H1 (cell line): ENCODE results near the gene BRPF1. TPM values are rescaled to one million over a fixed set of nuclear protein-coding genes. Genes with fewer than 3 reads are reported as not detected.

ENCODE experiments used
- CTCF ChIA-PET: fragments of 300-600 bp; sonication (Branson Sonifier 250); formaldehyde crosslinking; loops from one replicate; lab custom pipeline; 2021; ENCODE audit not compliant: partially characterized antibody; lab: Charles Lee
- POLR2A ChIA-PET: fragments of 300-600 bp; sonication (Branson Sonifier 250); formaldehyde crosslinking; loops from one replicate; lab custom pipeline; 2021; ENCODE audit warnings: inconsistent platforms; ENCODE audit not compliant: partially characterized antibody; lab: Charles Lee
- DNase-seq, 2 experiments: peaks; one replicate each; pipeline versions ENCODE4 v3.0.0 to v3.0.0-alpha.2; 2010 to 2022; ENCODE audit warnings: low spot score in 2 of 2, low read depth in 1 of 2, mixed read lengths in 1 of 2
- FAIRE-seq: peaks from 2 replicates; lab custom pipeline; 2011; peaks lifted over from hg19 to GRCh38; lab: Jason Lieb, UNC
- H2AFZ ChIP-seq: 2 replicates; pipeline ENCODE4 v1.8.1; 2012; ENCODE audit warnings: low read length, inconsistent platforms
- H2AK5ac ChIP-seq: 2 replicates; pipeline ENCODE4 v1.6.1; 2013; ENCODE audit warnings: low read depth, low read length
- H2BK120ac ChIP-seq: replicated peaks from 2 replicates; pipeline ENCODE3; 2013; ENCODE audit warnings: low read depth, low read length, inconsistent platforms
- H2BK12ac ChIP-seq: 2 replicates; pipeline ENCODE4 v1.6.1; 2013; ENCODE audit warnings: low read depth, low read length
- H2BK15ac ChIP-seq: 2 replicates; pipeline ENCODE4 v1.6.1; 2013; ENCODE audit warnings: low read length
- H2BK20ac ChIP-seq: 2 replicates; pipeline ENCODE4 v1.6.1; 2013; ENCODE audit warnings: low read length
- H2BK5ac ChIP-seq: 2 replicates; pipeline ENCODE4 v1.6.1; 2013; ENCODE audit warnings: low read depth, low read length
- H3K14ac ChIP-seq: 2 replicates; pipeline ENCODE4 v1.6.1; 2013; ENCODE audit warnings: inconsistent platforms; ENCODE audit not compliant: insufficient read length
- H3K18ac ChIP-seq: 2 replicates; pipeline ENCODE4 v1.6.1; 2013; ENCODE audit warnings: low read length; ENCODE audit errors: extremely low read depth
- H3K23ac ChIP-seq: 2 replicates; pipeline ENCODE4 v1.6.1; 2013; ENCODE audit warnings: inconsistent platforms; ENCODE audit not compliant: insufficient read length
- H3K23me2 ChIP-seq: 2 replicates; pipeline ENCODE4 v1.6.1; 2013; ENCODE audit warnings: low read depth, low read length
- H3K27ac ChIP-seq: 2 replicates; pipeline ENCODE4 v1.6.1; 2011; ENCODE audit warnings: low read depth, low read length, inconsistent platforms
- H3K27me3 ChIP-seq, 4 experiments: replicated peaks in 1 of 4; 1 replicate in 1 of 4; 2 replicates in 3 of 4; pipeline versions ENCODE4 v1.6.1 to v1.8.1; 2011 to 2013; ENCODE audit warnings: low read length in 3 of 4, mild to moderate bottlenecking in 3 of 4, inconsistent platforms in 2 of 4, mixed read lengths in 2 of 4, moderate library complexity in 1 of 4; ENCODE audit not compliant: control insufficient read depth in 3 of 4, insufficient read depth in 3 of 4; ENCODE audit errors: extremely low read depth in 1 of 4
- H3K36me3 ChIP-seq, 4 experiments: 2 replicates each; pipeline versions ENCODE4 v1.6.1 to v1.8.1; 2011 to 2013; ENCODE audit warnings: mild to moderate bottlenecking in 4 of 4, low read length in 3 of 4, moderate library complexity in 2 of 4, control low read depth in 1 of 4, inconsistent platforms in 1 of 4; ENCODE audit not compliant: insufficient read depth in 4 of 4, control insufficient read depth in 2 of 4
- H3K4ac ChIP-seq: replicated peaks from 2 replicates; pipeline ENCODE3; 2013; ENCODE audit warnings: low read length, low read depth, mixed read lengths, inconsistent platforms; ENCODE audit not compliant: insufficient read length
- H3K4me1 ChIP-seq, 4 experiments: replicated peaks in 1 of 4; 1 replicate in 1 of 4; 2 replicates in 3 of 4; pipeline versions ENCODE4 v1.6.1 to v1.8.1; 2011 to 2013; ENCODE audit warnings: low read length in 3 of 4, inconsistent platforms in 2 of 4, mixed read lengths in 1 of 4; ENCODE audit not compliant: insufficient read depth in 4 of 4, control insufficient read depth in 3 of 4
- H3K4me2 ChIP-seq, 2 experiments: 2 replicates each; pipeline versions ENCODE4 v1.6.1 to v1.8.1; 2011 to 2013; ENCODE audit warnings: low read depth in 2 of 2, low read length in 2 of 2, control low read depth in 1 of 2, inconsistent platforms in 1 of 2, mild to moderate bottlenecking in 1 of 2; ENCODE audit not compliant: insufficient read depth in 1 of 2
- H3K4me3 ChIP-seq, 4 experiments: fragments of 200-600, 300-600 bp in 1 of 4; sonication (generic), shearing (Covaris generic), sonication (Bioruptor Twin) in 1 of 4; 2 replicates each; pipeline versions ENCODE4 v1.5.1 to v1.8.1; 2011 to 2016; ENCODE audit warnings: low read length in 4 of 4, low read depth in 3 of 4, control low read depth in 2 of 4, inconsistent platforms in 2 of 4, mild to moderate bottlenecking in 2 of 4, mixed read lengths in 1 of 4, moderate library complexity in 1 of 4; ENCODE audit not compliant: insufficient read depth in 2 of 4; ENCODE audit errors: extremely low read depth in 1 of 4
- H3K56ac ChIP-seq: replicated peaks from 2 replicates; pipeline ENCODE3; 2013; ENCODE audit warnings: low read depth, mild to moderate bottlenecking, mixed read lengths, low read length, inconsistent platforms; ENCODE audit not compliant: insufficient read length
- H3K79me1 ChIP-seq: 2 replicates; pipeline ENCODE4 v1.6.1; 2013; ENCODE audit warnings: low read depth, low read length, control low read depth
- H3K79me2 ChIP-seq, 2 experiments: 2 replicates each; pipeline versions ENCODE4 v1.6.1 to v1.8.1; 2012 to 2013; ENCODE audit warnings: low read length in 2 of 2, mild to moderate bottlenecking in 2 of 2, inconsistent platforms in 1 of 2; ENCODE audit not compliant: insufficient read depth in 2 of 2, control insufficient read depth in 1 of 2
- H3K9ac ChIP-seq, 4 experiments: replicated peaks in 1 of 4; 1 replicate in 1 of 4; 2 replicates in 3 of 4; pipeline versions ENCODE4 v1.6.1 to v1.8.1; 2011 to 2013; ENCODE audit warnings: low read depth in 3 of 4, low read length in 3 of 4, control low read depth in 2 of 4, mild to moderate bottlenecking in 2 of 4, moderate library complexity in 2 of 4, inconsistent platforms in 1 of 4; ENCODE audit errors: extremely low read depth in 1 of 4
- H3K9me3 ChIP-seq, 2 experiments: 2 replicates each; pipeline versions ENCODE4 v1.6.1 to v1.8.1; 2012 to 2013; ENCODE audit warnings: mild to moderate bottlenecking in 2 of 2, moderate library complexity in 2 of 2, control low read depth in 1 of 2, inconsistent platforms in 1 of 2, low read depth in 1 of 2, low read length in 1 of 2, mixed read lengths in 1 of 2; ENCODE audit not compliant: insufficient read depth in 2 of 2
- H4K20me1 ChIP-seq, 2 experiments: replicated peaks in 1 of 2; 2 replicates each; pipeline versions ENCODE3 to v1.8.1; 2011 to 2013; ENCODE audit warnings: inconsistent platforms in 2 of 2, low read length in 2 of 2, mild to moderate bottlenecking in 1 of 2; ENCODE audit not compliant: insufficient read depth in 2 of 2, control insufficient read depth in 1 of 2
- H4K5ac ChIP-seq: 2 replicates; pipeline ENCODE4 v1.6.1; 2013; ENCODE audit warnings: low read length, low read depth, mixed read lengths, inconsistent platforms; ENCODE audit not compliant: insufficient read length
- H4K8ac ChIP-seq: 2 replicates; pipeline ENCODE4 v1.8.0; 2013; ENCODE audit warnings: mild to moderate bottlenecking, moderate library complexity, low read length, inconsistent platforms; ENCODE audit not compliant: insufficient read depth; ENCODE audit errors: extremely low read depth
- H4K91ac ChIP-seq: replicated peaks from 2 replicates; pipeline ENCODE3; 2013; ENCODE audit warnings: low read length, mixed read lengths, inconsistent platforms; ENCODE audit not compliant: insufficient read length
- ATF2 ChIP-seq: IDR thresholded peaks from 2 replicates; pipeline ENCODE4 v1.6.1; 2012; ENCODE audit warnings: low read length, inconsistent platforms
- ATF3 ChIP-seq: IDR thresholded peaks from 2 replicates; pipeline ENCODE4 v1.6.1; 2011; ENCODE audit warnings: low read depth, mild to moderate bottlenecking, low read length; ENCODE audit not compliant: insufficient read depth
- CREB1 ChIP-seq: IDR thresholded peaks from 2 replicates; pipeline ENCODE4 v1.6.1; 2012; ENCODE audit warnings: inconsistent platforms
- EP300 ChIP-seq, 2 experiments: IDR thresholded peaks; 1 replicate in 1 of 2; 2 replicates in 1 of 2; pipeline ENCODE4 v1.6.1; 2011 to 2012; ENCODE audit warnings: low read depth in 2 of 2, low read length in 2 of 2, mild to moderate bottlenecking in 2 of 2, borderline replicate concordance in 1 of 2, inconsistent platforms in 1 of 2, moderate library complexity in 1 of 2
- POLR2A ChIP-seq, 2 experiments: IDR thresholded peaks; 1 replicate in 1 of 2; 2 replicates in 1 of 2; pipeline ENCODE4 v1.6.1; 2011; ENCODE audit warnings: low read depth in 2 of 2, low read length in 2 of 2, mild to moderate bottlenecking in 2 of 2; ENCODE audit errors: control extremely low read depth in 1 of 2
- SIN3A ChIP-seq, 2 experiments: IDR thresholded peaks in 1 of 2; conservative IDR thresholded peaks in 1 of 2; 2 replicates each; pipeline ENCODE4 v1.6.1; 2011 to 2012; ENCODE audit warnings: low read length in 2 of 2, improper control_type of control experiment in 1 of 2, low read depth in 1 of 2, mild to moderate bottlenecking in 1 of 2
- SP2 ChIP-seq: IDR thresholded peaks from 2 replicates; pipeline ENCODE4 v1.6.1; 2012; ENCODE audit warnings: mild to moderate bottlenecking, low read length, inconsistent platforms
- SP4 ChIP-seq: IDR thresholded peaks from 2 replicates; pipeline ENCODE4 v1.6.1; 2012; ENCODE audit warnings: low read length, inconsistent platforms
- SUZ12 ChIP-seq: fragments of 200-600 bp; sonication (generic); IDR thresholded peaks from 2 replicates; pipeline ENCODE4 v1.6.1; 2012; ENCODE audit warnings: mild to moderate bottlenecking, inconsistent platforms, low read length, moderate library complexity, mixed read lengths
- YY1 ChIP-seq: IDR thresholded peaks from 2 replicates; pipeline ENCODE4 v1.6.1; 2011; ENCODE audit warnings: low read depth, mild to moderate bottlenecking, low read length
- WGBS, 2 experiments: shearing (Covaris generic) in 1 of 2; methylation state at CpG; one replicate each; pipeline versions ENCODE4 v1.1.6 to v1.1.7; 2013 to 2015; ENCODE audit warnings: low lambda C conversion rate in 2 of 2, mixed read lengths in 2 of 2, inconsistent platforms in 1 of 2, low coverage in 1 of 2, missing lambda C conversion rate in 1 of 2; ENCODE audit not compliant: insufficient replicate concordance in 2 of 2, insufficient coverage in 1 of 2, insufficient read length in 1 of 2; ENCODE audit errors: extremely low coverage in 1 of 2, missing lambda C conversion rate in 1 of 2; 5-methylcytosine and 5-hydroxymethylcytosine counted together
- polyA plus RNA-seq, 7 experiments: library from polyadenylated mRNA; depleted of rRNA in 3 of 7; stranded (reverse) in 5 of 7; unstranded in 2 of 7; fragments of >200 nt in 5 of 7; fragments of 200-250 nt in 2 of 7; gene quantifications; 1 replicate in 5 of 7; 2 replicates in 1 of 7; 4 replicates in 1 of 7; pipeline versions ENCODE4 v1.2.1 to v1.2.3, GENCODE V29; 2011 to 2013; ENCODE audit warnings: missing spikeins in 2 of 7, mixed read lengths in 2 of 7
- total RNA-seq: library from RNA; stranded (reverse); fragmentation: NEBNext Ultra II Directional; extraction: Animal tissue kit (Norgen Biotek cat#: 25700); gene quantifications from 2 replicates; pipeline ENCODE4 v1.2.1, GENCODE V29; 2021

Gene BRPF1
- total and polyA plus RNA-seq, 2 of the 8 experiments (the other 6 are each of a cell fraction or from before 2014, with no cell fraction given), result 11.3 to 21.7 TPM

GRCh38 chr3:9716801-9717555, 14.6 kb upstream of the BRPF1 start:
- Histone ChIP-seq H3K9me3 (no peaks in the 10 kb centered on the region), H4K20me1 (peaks cover 0 to 3% of the 10 kb centered on the region in 2 experiments), H2BK20ac (no peak overlapping the region), H4K91ac (no peak overlapping the region), H2BK5ac (no peak overlapping the region), H3K36me3 (no peaks in the 10 kb centered on the region), H4K8ac (no peak overlapping the region), H2AK5ac (no peak overlapping the region), H4K5ac (no peak overlapping the region), H2BK12ac (no peak overlapping the region), H3K4me2 (no peak overlapping the region), H2BK15ac (no peak overlapping the region), H3K79me1 (no peaks in the 10 kb centered on the region), H2BK120ac (no peak overlapping the region), H3K79me2 (no peaks in the 10 kb centered on the region), H3K4me3 (no peak overlapping the region), H3K27ac (no peak overlapping the region), H3K4ac (no peak overlapping the region), H3K4me1 (peaks cover 0 to 3% (median 0%) of the 10 kb centered on the region in 4 experiments; a peak in 1 of 7 replicates), H3K9ac (no peak overlapping the region), H3K23me2 (peaks cover 9% of the 10 kb centered on the region; the same call in 1 of the 2 replicates), H3K23ac (no peak overlapping the region), H2AFZ (no peak overlapping the region), H3K27me3 (peaks cover 0 to 3% (median 0%) of the 10 kb centered on the region in 4 experiments; a peak in 2 of 7 replicates), H3K14ac (no peak overlapping the region), H3K56ac (peak overlapping the region; percentile 60), H3K18ac (no peak overlapping the region)
- no peak for FAIRE-seq
- ChIA-PET POLR2A (interaction anchor here (0.7 to 1.4 kb wide), 2 partner anchors 12 to 34 kb away, joined by 3 read pairs; no protein-coding TSS in a partner anchor), CTCF (interaction anchor here (8.8 kb wide), 1 partner anchor 10 kb away, joined by 84 read pairs; no protein-coding TSS in a partner anchor)
- 83% methylated on average over 5 of the region's 5 CpGs; no CpG with 5 or more reads in 1 of the 2 experiments for WGBS, 2 experiments
- DNase-seq, result no peak
- TF ChIP-seq SP4 (no peak), POLR2A (IDR thresholded peaks at IDR 0.05; ENCODE audit: control extremely low read depth in 1 of 2, low read depth in 2 of 2, low read length in 2 of 2) (no peak), SUZ12 (no peak), ATF2 (no peak), ATF3 (no peak), SIN3A (conservative IDR thresholded peaks at IDR 0.05 in 1 of 2, IDR thresholded peaks at IDR 0.05 in 1 of 2; ENCODE audit: low read depth in 1 of 2, low read length in 2 of 2) (no peak), CREB1 (no peak), SP2 (no peak), YY1 (no peak), EP300 (IDR thresholded peaks at IDR 0.05; ENCODE audit: borderline replicate concordance in 1 of 2, low read depth in 2 of 2, low read length in 2 of 2) (no peak)
